SK-N-SH treated with all-trans-retinoic acid at 6 μM for 48 hours (cell line): ENCODE data around the gene PLA2G4B.

Source experiments
- ATAC-seq: fragments of 200-7000 bp; cut with Tn5 transposase; 3 replicates; pipeline ENCODE4 v1.9.1; 2020; ENCODE audit warnings: mild to moderate bottlenecking, moderate library complexity
- ARNTL ChIP-seq: fragments of 450-650 bp; formaldehyde crosslinking; IDR thresholded peaks from 2 replicates; pipeline ENCODE4 v1.5.0; 2020; ENCODE audit warnings: low read depth, mild to moderate bottlenecking, moderate library complexity, borderline replicate concordance
- BACH2 ChIP-seq: fragments of 250-450 bp; sonication (Bioruptor Pico); IDR thresholded peaks from 2 replicates; pipeline ENCODE4 v1.9.0; 2021; ENCODE audit warnings: mild to moderate bottlenecking, borderline replicate concordance
- CREB5 ChIP-seq: fragments of 250-450 bp; sonication (Bioruptor Pico); IDR thresholded peaks from 2 replicates; pipeline ENCODE4 v1.5.1; 2020; ENCODE audit warnings: low read depth, mild to moderate bottlenecking, moderate library complexity
- CSDC2 ChIP-seq: fragments of 250-450 bp; sonication (Bioruptor Pico); IDR thresholded peaks from 2 replicates; pipeline ENCODE4 v1.5.0; 2020; ENCODE audit warnings: mild to moderate bottlenecking, moderate library complexity
- CSRNP3 ChIP-seq: fragments of 250-450 bp; sonication (Bioruptor Pico); IDR thresholded peaks from 2 replicates; pipeline ENCODE4 v1.5.1; 2021; ENCODE audit warnings: mild to moderate bottlenecking, moderate library complexity
- ESRRG ChIP-seq: fragments of 250-450 bp; sonication (Bioruptor Pico); IDR thresholded peaks from 2 replicates; pipeline ENCODE4 v1.6.1; 2021; ENCODE audit warnings: mild to moderate bottlenecking
- GLIS3 ChIP-seq: fragments of 250-450 bp; sonication (Bioruptor Pico); IDR thresholded peaks from 2 replicates; pipeline ENCODE4 v1.5.0; 2020; ENCODE audit warnings: mild to moderate bottlenecking, moderate library complexity
- ISL1 ChIP-seq: fragments of 250-450 bp; sonication (Bioruptor Pico); IDR thresholded peaks from 2 replicates; pipeline ENCODE4 v2.1.2; 2022; ENCODE audit warnings: mild to moderate bottlenecking, moderate library complexity
- OSR1 ChIP-seq: fragments of 250-450 bp; sonication (Bioruptor Pico); IDR thresholded peaks from 2 replicates; pipeline ENCODE4 v1.8.0; 2022; ENCODE audit warnings: moderate library complexity, mild to moderate bottlenecking, inconsistent platforms
- PATZ1 ChIP-seq: fragments of 250-450 bp; sonication (Bioruptor Pico); IDR thresholded peaks from 2 replicates; pipeline ENCODE4 v1.8.0; 2020; ENCODE audit warnings: mild to moderate bottlenecking, moderate library complexity, borderline replicate concordance
- POU6F1 ChIP-seq: fragments of 250-450 bp; sonication (Bioruptor Pico); IDR thresholded peaks from 2 replicates; pipeline ENCODE4 v1.8.0; 2021; ENCODE audit warnings: low read depth, mild to moderate bottlenecking, moderate library complexity, borderline replicate concordance
- PPARA ChIP-seq: fragments of 250-450 bp; sonication (Bioruptor Pico); IDR thresholded peaks from 2 replicates; pipeline ENCODE4 v1.5.0; 2020; ENCODE audit warnings: mild to moderate bottlenecking, borderline replicate concordance
- RARB ChIP-seq: fragments of 250-450 bp; sonication (Bioruptor Pico); IDR thresholded peaks from 2 replicates; pipeline ENCODE4 v1.8.0; 2021; ENCODE audit warnings: mild to moderate bottlenecking, moderate library complexity
- SNAI2 ChIP-seq: fragments of 250-450 bp; sonication (Bioruptor Pico); IDR thresholded peaks from 2 replicates; pipeline ENCODE4 v1.5.0; 2020; ENCODE audit warnings: mild to moderate bottlenecking, moderate library complexity
- TCF4 ChIP-seq: fragments of 250-450 bp; sonication (Bioruptor Pico); IDR thresholded peaks from 2 replicates; pipeline ENCODE4 v1.8.0; 2021; ENCODE audit warnings: mild to moderate bottlenecking, moderate library complexity, borderline replicate concordance
- ZC3H10 ChIP-seq: fragments of 250-450 bp; sonication (Bioruptor Pico); IDR thresholded peaks from 2 replicates; pipeline ENCODE4 v1.5.1; 2021; ENCODE audit warnings: mild to moderate bottlenecking, moderate library complexity
- ZFP3 ChIP-seq: fragments of 250-450 bp; sonication (Bioruptor Pico); IDR thresholded peaks from 2 replicates; pipeline ENCODE4 v1.5.0; 2020; ENCODE audit warnings: mild to moderate bottlenecking, moderate library complexity
- ZFP30 ChIP-seq: fragments of 450-650 bp; formaldehyde crosslinking; IDR thresholded peaks from 2 replicates; pipeline ENCODE4 v1.5.0; 2022; ENCODE audit warnings: mild to moderate bottlenecking, moderate library complexity
- ZNF565 ChIP-seq: fragments of 450-650 bp; formaldehyde crosslinking; conservative IDR thresholded peaks from 2 replicates; pipeline ENCODE4 v1.5.0; 2020; ENCODE audit warnings: low read depth, mild to moderate bottlenecking, moderate library complexity
- ZNF70 ChIP-seq: fragments of 450-650 bp; formaldehyde crosslinking; IDR thresholded peaks from 2 replicates; pipeline ENCODE4 v1.5.0; 2020; ENCODE audit warnings: mild to moderate bottlenecking, moderate library complexity
- ZNF8 ChIP-seq: fragments of 450-650 bp; formaldehyde crosslinking; IDR thresholded peaks from 2 replicates; pipeline ENCODE4 v1.5.0; 2020; ENCODE audit warnings: mild to moderate bottlenecking, moderate library complexity

The PLA2G4B gene

GRCh38 chr15:41797201-41797944 lies 41.3 kb upstream of the PLA2G4B start (continued):
- TF ChIP-seq POU6F1 (no peak), ISL1 (CRISPR knock-in tag) (no peak), ZNF8 (no peak), ZC3H10 (no peak)

- TF ChIP-seq PATZ1 (CRISPR knock-in tag): no peak
- ATAC-seq: peak; percentile 28
Observed at GRCh38 chr15:41798607-41799487, 39.8 kb upstream of the PLA2G4B start.

- no peak for ATAC-seq
- TF ChIP-seq ARNTL: no peak
- TF ChIP-seq ESRRG (CRISPR knock-in tag): no peak
- TF ChIP-seq ZNF70 (CRISPR knock-in tag): no peak
- no peak for TF ChIP-seq CSRNP3
- TF ChIP-seq BACH2: no peak
- TF ChIP-seq OSR1 (CRISPR knock-in tag): no peak
- TF ChIP-seq RARB (CRISPR knock-in tag): no peak
- no peak for TF ChIP-seq CREB5
- no peak for TF ChIP-seq CSDC2 (CRISPR knock-in tag)
Observed at GRCh38 chr15:41799488-41799805, 39.2 kb upstream of the PLA2G4B start.

GRCh38 chr15:41801185-41801584 lies 37.5 kb upstream of the PLA2G4B start:
- TF ChIP-seq PPARA (CRISPR knock-in tag) (no peak), ZNF8 (no peak), ARNTL (no peak), PATZ1 (CRISPR knock-in tag) (no peak), ZC3H10 (no peak), CREB5 (no peak), GLIS3 (CRISPR knock-in tag) (no peak), ZNF565 (CRISPR knock-in tag) (no peak), SNAI2 (CRISPR knock-in tag) (no peak), ZNF70 (CRISPR knock-in tag) (no peak), ISL1 (CRISPR knock-in tag) (no peak), OSR1 (CRISPR knock-in tag) (no peak), ZFP3 (CRISPR knock-in tag) (no peak), POU6F1 (no peak), BACH2 (no peak), ZFP30 (no peak), TCF4 (no peak), CSDC2 (CRISPR knock-in tag) (no peak)
- no peak for ATAC-seq
